OCI-LY1 (cell line): ENCODE measurements around the gene EPB41L2.

Experiments used
- H2AFZ ChIP-seq: fragments of 200-600 bp; sonication (generic), shearing (Covaris generic); 2 replicates; pipeline ENCODE4 v1.6.0; 2014; ENCODE audit warnings: antibody characterized with exemption, mild to moderate bottlenecking, low read length
- H3F3A ChIP-seq: fragments of 200-600 bp; sonication (generic), shearing (Covaris generic); 2 replicates; pipeline ENCODE4 v1.6.0; 2014; ENCODE audit warnings: mild to moderate bottlenecking, antibody characterized with exemption, low read length, moderate library complexity; ENCODE audit not compliant: insufficient read depth
- H3K27ac ChIP-seq: fragments of 200-600 bp; sonication (generic); 2 replicates; pipeline ENCODE4 v1.5.1; 2014; ENCODE audit warnings: low read length, mixed run types, mild to moderate bottlenecking, low read depth; ENCODE audit not compliant: poor library complexity, severe bottlenecking
- H3K27me3 ChIP-seq: fragments of 200-600 bp; sonication (generic); 2 replicates; pipeline ENCODE4 v1.6.0; 2014; ENCODE audit warnings: antibody characterized with exemption, mild to moderate bottlenecking, low read length, moderate library complexity; ENCODE audit not compliant: insufficient read depth
- H3K36me3 ChIP-seq: fragments of 200-600 bp; sonication (generic); 2 replicates; pipeline ENCODE4 v1.6.1; 2014; ENCODE audit warnings: mild to moderate bottlenecking, antibody characterized with exemption, low read length, moderate library complexity, mixed read lengths; ENCODE audit not compliant: insufficient read depth
- H3K4me1 ChIP-seq: fragments of 200-600 bp; sonication (generic); 2 replicates; pipeline ENCODE4 v1.5.1; 2014; ENCODE audit warnings: mild to moderate bottlenecking, low read length, moderate library complexity; ENCODE audit not compliant: insufficient read depth, severe bottlenecking
- H3K4me2 ChIP-seq: fragments of 200-600 bp; sonication (generic), shearing (Covaris generic); 2 replicates; pipeline ENCODE4 v1.6.1; 2014; ENCODE audit warnings: low read length
- H3K4me3 ChIP-seq: fragments of 200-600 bp; sonication (generic); 2 replicates; pipeline ENCODE4 v1.5.1; 2014; ENCODE audit warnings: low read length, low read depth, mild to moderate bottlenecking, mixed read lengths; ENCODE audit not compliant: poor library complexity, severe bottlenecking
- H3K79me2 ChIP-seq: fragments of 200-600 bp; shearing (Covaris generic); 2 replicates; pipeline ENCODE4 v1.6.1; 2016; ENCODE audit warnings: mixed run types, low read length, mixed read lengths; ENCODE audit not compliant: insufficient read depth
- H3K9ac ChIP-seq: fragments of 200-600 bp; sonication (generic), shearing (Covaris generic); 2 replicates; pipeline ENCODE4 v1.6.1; 2014; ENCODE audit warnings: mild to moderate bottlenecking, low read length, mixed read lengths
- H3K9me2 ChIP-seq: fragments of 200-600 bp; sonication (generic), shearing (Covaris generic); 2 replicates; pipeline ENCODE4 v1.6.1; 2014; ENCODE audit warnings: low read depth, mild to moderate bottlenecking, low read length, mixed read lengths
- H3K9me3 ChIP-seq: fragments of 200-600 bp; shearing (Covaris generic); 2 replicates; pipeline ENCODE4 v1.6.1; 2014; ENCODE audit warnings: low read length, mixed read lengths
- H4K20me1 ChIP-seq: fragments of 200-600 bp; sonication (generic), shearing (Covaris generic); 2 replicates; pipeline ENCODE4 v1.6.0; 2016; ENCODE audit warnings: mild to moderate bottlenecking, low read length; ENCODE audit not compliant: insufficient read depth
- EZH2 ChIP-seq: fragments of 200-600 bp; sonication (generic), shearing (Covaris generic); IDR thresholded peaks from 2 replicates; pipeline ENCODE4 v1.8.0; 2017; ENCODE audit warnings: borderline replicate concordance, mixed run types, mild to moderate bottlenecking, antibody characterized with exemption, low read length, moderate library complexity, mixed read lengths
- TF ChIP-seq, protein P1 (sequence below): fragments of 200-600 bp; sonication (generic), shearing (Covaris generic); IDR thresholded peaks from 2 replicates; pipeline ENCODE4 v1.5.1; 2017; ENCODE audit warnings: mild to moderate bottlenecking, antibody characterized with exemption, low read length, moderate library complexity, mixed read lengths

EPB41L2 gene

DNA sequence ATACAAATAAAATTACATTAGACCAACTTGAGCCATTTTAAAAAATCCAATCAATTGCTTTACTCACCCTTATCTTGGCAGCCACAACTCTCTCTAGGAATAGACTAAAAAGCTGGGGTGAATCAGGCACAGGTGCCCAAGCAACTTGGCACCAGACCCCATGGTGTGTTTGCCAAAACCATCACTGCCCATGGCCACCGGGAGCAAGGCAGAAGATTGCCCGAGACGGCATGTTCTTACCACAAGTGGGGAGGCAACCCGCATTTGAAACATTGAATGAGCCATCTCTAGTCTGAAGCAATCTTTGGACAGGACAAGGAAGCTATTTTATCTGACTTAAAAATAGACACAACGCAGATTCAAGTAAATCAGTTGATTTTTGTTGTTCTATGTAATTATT is 166.8 kb downstream of the EPB41L2 start:
- Histone ChIP-seq H3K79me2 (no peaks in the 10 kb centered on the region), H3K27me3 (no peaks in the 10 kb centered on the region), H3F3A (no peaks in the 10 kb centered on the region), H3K27ac (no peak overlapping the region), H3K4me1 (no peaks in the 10 kb centered on the region), H3K36me3 (no peaks in the 10 kb centered on the region), H3K9ac (no peak overlapping the region), H3K4me2 (no peak overlapping the region), H3K4me3 (no peak overlapping the region), H3K9me3 (no peaks in the 10 kb centered on the region), H3K9me2 (no peaks in the 10 kb centered on the region), H2AFZ (no peak overlapping the region), H4K20me1 (no peaks in the 10 kb centered on the region)
- TF ChIP-seq EZH2 = no peak
- TF ChIP-seq, protein P1, sequence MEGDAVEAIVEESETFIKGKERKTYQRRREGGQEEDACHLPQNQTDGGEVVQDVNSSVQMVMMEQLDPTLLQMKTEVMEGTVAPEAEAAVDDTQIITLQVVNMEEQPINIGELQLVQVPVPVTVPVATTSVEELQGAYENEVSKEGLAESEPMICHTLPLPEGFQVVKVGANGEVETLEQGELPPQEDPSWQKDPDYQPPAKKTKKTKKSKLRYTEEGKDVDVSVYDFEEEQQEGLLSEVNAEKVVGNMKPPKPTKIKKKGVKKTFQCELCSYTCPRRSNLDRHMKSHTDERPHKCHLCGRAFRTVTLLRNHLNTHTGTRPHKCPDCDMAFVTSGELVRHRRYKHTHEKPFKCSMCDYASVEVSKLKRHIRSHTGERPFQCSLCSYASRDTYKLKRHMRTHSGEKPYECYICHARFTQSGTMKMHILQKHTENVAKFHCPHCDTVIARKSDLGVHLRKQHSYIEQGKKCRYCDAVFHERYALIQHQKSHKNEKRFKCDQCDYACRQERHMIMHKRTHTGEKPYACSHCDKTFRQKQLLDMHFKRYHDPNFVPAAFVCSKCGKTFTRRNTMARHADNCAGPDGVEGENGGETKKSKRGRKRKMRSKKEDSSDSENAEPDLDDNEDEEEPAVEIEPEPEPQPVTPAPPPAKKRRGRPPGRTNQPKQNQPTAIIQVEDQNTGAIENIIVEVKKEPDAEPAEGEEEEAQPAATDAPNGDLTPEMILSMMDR = no peak

- no peak for TF ChIP-seq EZH2
- TF ChIP-seq, protein P1 = no peak
- no peak overlapping the region for H3K4me2 ChIP-seq
- no peak overlapping the region for H3K9ac ChIP-seq
- H3K9me3 ChIP-seq = no peaks in the 10 kb centered on the region
- H3K27ac ChIP-seq = no peak overlapping the region
- H3K79me2 ChIP-seq = no peaks in the 10 kb centered on the region
- no peaks in the 10 kb centered on the region for H3F3A ChIP-seq
- H3K9me2 ChIP-seq = no peaks in the 10 kb centered on the region
- H2AFZ ChIP-seq = no peak overlapping the region
- H3K36me3 ChIP-seq = no peaks in the 10 kb centered on the region
- no peaks in the 10 kb centered on the region for H3K4me1 ChIP-seq
- H3K27me3 ChIP-seq = no peaks in the 10 kb centered on the region
- no peaks in the 10 kb centered on the region for H4K20me1 ChIP-seq
- H3K4me3 ChIP-seq = no peak overlapping the region
Observed at GRCh38 chr6:130895516-130895915, 167.5 kb downstream of the EPB41L2 start.

GRCh38 chr6:130893766-130894165 is 169.3 kb downstream of the EPB41L2 start:
- no peaks in the 10 kb centered on the region for H4K20me1 ChIP-seq
- H3K4me3 ChIP-seq = no peak overlapping the region
- no peaks in the 10 kb centered on the region for H3F3A ChIP-seq
- TF ChIP-seq, protein P1 = no peak
- TF ChIP-seq EZH2 = no peak
- H3K4me1 ChIP-seq = no peaks in the 10 kb centered on the region
- H3K27me3 ChIP-seq = no peaks in the 10 kb centered on the region
- H3K9ac ChIP-seq = no peak overlapping the region
- no peaks in the 10 kb centered on the region for H3K9me3 ChIP-seq
- H2AFZ ChIP-seq = no peak overlapping the region
- H3K4me2 ChIP-seq = no peak overlapping the region
- no peaks in the 10 kb centered on the region for H3K79me2 ChIP-seq
- H3K9me2 ChIP-seq = no peaks in the 10 kb centered on the region
- no peaks in the 10 kb centered on the region for H3K36me3 ChIP-seq
- H3K27ac ChIP-seq = no peak overlapping the region
